H1 (cell line): ENCODE measurements around the gene FOXN4. TPM values are rescaled to one million over a fixed set of nuclear protein-coding genes. Genes with fewer than 3 reads are reported as not detected.

ENCODE experiments used
- CTCF ChIA-PET: fragments of 300-600 bp; sonication (Branson Sonifier 250); formaldehyde crosslinking; loops from one replicate; lab custom pipeline; 2021; ENCODE audit not compliant: partially characterized antibody; lab: Charles Lee
- POLR2A ChIA-PET: fragments of 300-600 bp; sonication (Branson Sonifier 250); formaldehyde crosslinking; loops from one replicate; lab custom pipeline; 2021; ENCODE audit warnings: inconsistent platforms; ENCODE audit not compliant: partially characterized antibody; lab: Charles Lee
- DNase-seq, 2 experiments: peaks; one replicate each; pipeline versions ENCODE4 v3.0.0 to v3.0.0-alpha.2; 2010 to 2022; ENCODE audit warnings: low spot score in 2 of 2, low read depth in 1 of 2, mixed read lengths in 1 of 2
- FAIRE-seq: peaks from 2 replicates; lab custom pipeline; 2011; peaks lifted over from hg19 to GRCh38; lab: Jason Lieb, UNC
- H2AFZ ChIP-seq: 2 replicates; pipeline ENCODE4 v1.8.1; 2012; ENCODE audit warnings: low read length, inconsistent platforms
- H2AK5ac ChIP-seq: 2 replicates; pipeline ENCODE4 v1.6.1; 2013; ENCODE audit warnings: low read depth, low read length
- H2BK120ac ChIP-seq: replicated peaks from 2 replicates; pipeline ENCODE3; 2013; ENCODE audit warnings: low read depth, low read length, inconsistent platforms
- H2BK12ac ChIP-seq: 2 replicates; pipeline ENCODE4 v1.6.1; 2013; ENCODE audit warnings: low read depth, low read length
- H2BK15ac ChIP-seq: 2 replicates; pipeline ENCODE4 v1.6.1; 2013; ENCODE audit warnings: low read length
- H2BK20ac ChIP-seq: 2 replicates; pipeline ENCODE4 v1.6.1; 2013; ENCODE audit warnings: low read length
- H2BK5ac ChIP-seq: 2 replicates; pipeline ENCODE4 v1.6.1; 2013; ENCODE audit warnings: low read depth, low read length
- H3K14ac ChIP-seq: 2 replicates; pipeline ENCODE4 v1.6.1; 2013; ENCODE audit warnings: inconsistent platforms; ENCODE audit not compliant: insufficient read length
- H3K18ac ChIP-seq: 2 replicates; pipeline ENCODE4 v1.6.1; 2013; ENCODE audit warnings: low read length; ENCODE audit errors: extremely low read depth
- H3K23ac ChIP-seq: 2 replicates; pipeline ENCODE4 v1.6.1; 2013; ENCODE audit warnings: inconsistent platforms; ENCODE audit not compliant: insufficient read length
- H3K23me2 ChIP-seq: 2 replicates; pipeline ENCODE4 v1.6.1; 2013; ENCODE audit warnings: low read depth, low read length
- H3K27ac ChIP-seq: 2 replicates; pipeline ENCODE4 v1.6.1; 2011; ENCODE audit warnings: low read depth, low read length, inconsistent platforms
- H3K27me3 ChIP-seq, 4 experiments: replicated peaks in 1 of 4; 1 replicate in 1 of 4; 2 replicates in 3 of 4; pipeline versions ENCODE4 v1.6.1 to v1.8.1; 2011 to 2013; ENCODE audit warnings: low read length in 3 of 4, mild to moderate bottlenecking in 3 of 4, inconsistent platforms in 2 of 4, mixed read lengths in 2 of 4, moderate library complexity in 1 of 4; ENCODE audit not compliant: control insufficient read depth in 3 of 4, insufficient read depth in 3 of 4; ENCODE audit errors: extremely low read depth in 1 of 4
- H3K36me3 ChIP-seq, 4 experiments: 2 replicates each; pipeline versions ENCODE4 v1.6.1 to v1.8.1; 2011 to 2013; ENCODE audit warnings: mild to moderate bottlenecking in 4 of 4, low read length in 3 of 4, moderate library complexity in 2 of 4, control low read depth in 1 of 4, inconsistent platforms in 1 of 4; ENCODE audit not compliant: insufficient read depth in 4 of 4, control insufficient read depth in 2 of 4
- H3K4ac ChIP-seq: replicated peaks from 2 replicates; pipeline ENCODE3; 2013; ENCODE audit warnings: low read length, low read depth, mixed read lengths, inconsistent platforms; ENCODE audit not compliant: insufficient read length
- H3K4me1 ChIP-seq, 4 experiments: replicated peaks in 1 of 4; 1 replicate in 1 of 4; 2 replicates in 3 of 4; pipeline versions ENCODE4 v1.6.1 to v1.8.1; 2011 to 2013; ENCODE audit warnings: low read length in 3 of 4, inconsistent platforms in 2 of 4, mixed read lengths in 1 of 4; ENCODE audit not compliant: insufficient read depth in 4 of 4, control insufficient read depth in 3 of 4
- H3K4me2 ChIP-seq, 2 experiments: 2 replicates each; pipeline versions ENCODE4 v1.6.1 to v1.8.1; 2011 to 2013; ENCODE audit warnings: low read depth in 2 of 2, low read length in 2 of 2, control low read depth in 1 of 2, inconsistent platforms in 1 of 2, mild to moderate bottlenecking in 1 of 2; ENCODE audit not compliant: insufficient read depth in 1 of 2
- H3K4me3 ChIP-seq, 4 experiments: fragments of 200-600, 300-600 bp in 1 of 4; sonication (generic), shearing (Covaris generic), sonication (Bioruptor Twin) in 1 of 4; 2 replicates each; pipeline versions ENCODE4 v1.5.1 to v1.8.1; 2011 to 2016; ENCODE audit warnings: low read length in 4 of 4, low read depth in 3 of 4, control low read depth in 2 of 4, inconsistent platforms in 2 of 4, mild to moderate bottlenecking in 2 of 4, mixed read lengths in 1 of 4, moderate library complexity in 1 of 4; ENCODE audit not compliant: insufficient read depth in 2 of 4; ENCODE audit errors: extremely low read depth in 1 of 4
- H3K56ac ChIP-seq: replicated peaks from 2 replicates; pipeline ENCODE3; 2013; ENCODE audit warnings: low read depth, mild to moderate bottlenecking, mixed read lengths, low read length, inconsistent platforms; ENCODE audit not compliant: insufficient read length
- H3K79me1 ChIP-seq: 2 replicates; pipeline ENCODE4 v1.6.1; 2013; ENCODE audit warnings: low read depth, low read length, control low read depth
- H3K79me2 ChIP-seq, 2 experiments: 2 replicates each; pipeline versions ENCODE4 v1.6.1 to v1.8.1; 2012 to 2013; ENCODE audit warnings: low read length in 2 of 2, mild to moderate bottlenecking in 2 of 2, inconsistent platforms in 1 of 2; ENCODE audit not compliant: insufficient read depth in 2 of 2, control insufficient read depth in 1 of 2
- H3K9ac ChIP-seq, 4 experiments: replicated peaks in 1 of 4; 1 replicate in 1 of 4; 2 replicates in 3 of 4; pipeline versions ENCODE4 v1.6.1 to v1.8.1; 2011 to 2013; ENCODE audit warnings: low read depth in 3 of 4, low read length in 3 of 4, control low read depth in 2 of 4, mild to moderate bottlenecking in 2 of 4, moderate library complexity in 2 of 4, inconsistent platforms in 1 of 4; ENCODE audit errors: extremely low read depth in 1 of 4
- H3K9me3 ChIP-seq, 2 experiments: 2 replicates each; pipeline versions ENCODE4 v1.6.1 to v1.8.1; 2012 to 2013; ENCODE audit warnings: mild to moderate bottlenecking in 2 of 2, moderate library complexity in 2 of 2, control low read depth in 1 of 2, inconsistent platforms in 1 of 2, low read depth in 1 of 2, low read length in 1 of 2, mixed read lengths in 1 of 2; ENCODE audit not compliant: insufficient read depth in 2 of 2
- H4K20me1 ChIP-seq, 2 experiments: replicated peaks in 1 of 2; 2 replicates each; pipeline versions ENCODE3 to v1.8.1; 2011 to 2013; ENCODE audit warnings: inconsistent platforms in 2 of 2, low read length in 2 of 2, mild to moderate bottlenecking in 1 of 2; ENCODE audit not compliant: insufficient read depth in 2 of 2, control insufficient read depth in 1 of 2
- H4K5ac ChIP-seq: 2 replicates; pipeline ENCODE4 v1.6.1; 2013; ENCODE audit warnings: low read length, low read depth, mixed read lengths, inconsistent platforms; ENCODE audit not compliant: insufficient read length
- H4K8ac ChIP-seq: 2 replicates; pipeline ENCODE4 v1.8.0; 2013; ENCODE audit warnings: mild to moderate bottlenecking, moderate library complexity, low read length, inconsistent platforms; ENCODE audit not compliant: insufficient read depth; ENCODE audit errors: extremely low read depth
- H4K91ac ChIP-seq: replicated peaks from 2 replicates; pipeline ENCODE3; 2013; ENCODE audit warnings: low read length, mixed read lengths, inconsistent platforms; ENCODE audit not compliant: insufficient read length
- BACH1 ChIP-seq: IDR thresholded peaks from 2 replicates; pipeline ENCODE4 v1.6.1; 2012; ENCODE audit warnings: low read length, improper control_type of control experiment
- CBX8 ChIP-seq: fragments of 300-800, 300-1000 bp; sonication (generic); IDR thresholded peaks from 2 replicates; pipeline ENCODE4 v1.7.1; 2016; ENCODE audit warnings: low read depth, low read length, borderline replicate concordance
- CEBPB ChIP-seq: IDR thresholded peaks from 2 replicates; pipeline ENCODE4 v1.6.1; 2012; ENCODE audit warnings: low read depth, low read length
- CREB1 ChIP-seq: IDR thresholded peaks from 2 replicates; pipeline ENCODE4 v1.6.1; 2012; ENCODE audit warnings: inconsistent platforms
- HDAC6 ChIP-seq: IDR thresholded peaks from one replicate; pipeline ENCODE4 v1.7.1; 2012; ENCODE audit warnings: low read depth, mild to moderate bottlenecking, inconsistent platforms, low read length, moderate library complexity
- RNF2 ChIP-seq: fragments of 200-900, 300-1000 bp; sonication (generic); IDR thresholded peaks from 2 replicates; pipeline ENCODE4 v1.7.1; 2016; ENCODE audit warnings: borderline replicate concordance, low read depth, mild to moderate bottlenecking, antibody characterized with exemption, low read length; ENCODE audit not compliant: poor library complexity, severe bottlenecking; ENCODE audit errors: missing control alignments
- SP2 ChIP-seq: IDR thresholded peaks from 2 replicates; pipeline ENCODE4 v1.6.1; 2012; ENCODE audit warnings: mild to moderate bottlenecking, low read length, inconsistent platforms
- WGBS, 2 experiments: shearing (Covaris generic) in 1 of 2; methylation state at CpG; one replicate each; pipeline versions ENCODE4 v1.1.6 to v1.1.7; 2013 to 2015; ENCODE audit warnings: low lambda C conversion rate in 2 of 2, mixed read lengths in 2 of 2, inconsistent platforms in 1 of 2, low coverage in 1 of 2, missing lambda C conversion rate in 1 of 2; ENCODE audit not compliant: insufficient replicate concordance in 2 of 2, insufficient coverage in 1 of 2, insufficient read length in 1 of 2; ENCODE audit errors: extremely low coverage in 1 of 2, missing lambda C conversion rate in 1 of 2; 5-methylcytosine and 5-hydroxymethylcytosine counted together
- polyA plus RNA-seq, 7 experiments: library from polyadenylated mRNA; depleted of rRNA in 3 of 7; stranded (reverse) in 5 of 7; unstranded in 2 of 7; fragments of >200 nt in 5 of 7; fragments of 200-250 nt in 2 of 7; gene quantifications; 1 replicate in 5 of 7; 2 replicates in 1 of 7; 4 replicates in 1 of 7; pipeline versions ENCODE4 v1.2.1 to v1.2.3, GENCODE V29; 2011 to 2013; ENCODE audit warnings: missing spikeins in 2 of 7, mixed read lengths in 2 of 7
- total RNA-seq: library from RNA; stranded (reverse); fragmentation: NEBNext Ultra II Directional; extraction: Animal tissue kit (Norgen Biotek cat#: 25700); gene quantifications from 2 replicates; pipeline ENCODE4 v1.2.1, GENCODE V29; 2021

Gene FOXN4
- total and polyA plus RNA-seq, 2 of the 8 experiments (the other 6 are each of a cell fraction or from before 2014, with no cell fraction given), result 0.26 to 0.29 TPM

- Histone ChIP-seq H2AFZ (no peak overlapping the region), H3K4me3 (no peak overlapping the region), H4K20me1 (no peaks in the 10 kb centered on the region), H3K79me1 (no peaks in the 10 kb centered on the region), H3K4me2 (no peak overlapping the region), H3K14ac (no peak overlapping the region), H3K56ac (no peak overlapping the region), H3K79me2 (no peaks in the 10 kb centered on the region), H2BK120ac (no peak overlapping the region), H3K18ac (no peak overlapping the region), H3K9ac (no peak overlapping the region), H3K27me3 (no peaks in the 10 kb centered on the region), H3K4me1 (no peaks in the 10 kb centered on the region), H3K23me2 (no peaks in the 10 kb centered on the region), H2BK12ac (no peak overlapping the region), H3K27ac (no peak overlapping the region), H2BK5ac (no peak overlapping the region), H4K5ac (no peak overlapping the region), H3K9me3 (no peaks in the 10 kb centered on the region), H3K4ac (no peak overlapping the region), H3K36me3 (no peaks in the 10 kb centered on the region), H4K91ac (no peak overlapping the region), H2AK5ac (no peak overlapping the region), H2BK15ac (no peak overlapping the region), H2BK20ac (no peak overlapping the region), H3K23ac (no peak overlapping the region), H4K8ac (no peak overlapping the region)
- ChIA-PET CTCF (interaction anchor here (1.1 to 1.7 kb wide), 2 partner anchors 18 to 77 kb away, joined by 3 to 4 read pairs; no protein-coding TSS in a partner anchor), POLR2A (no interaction called here)
- WGBS, 2 experiments, result 92% methylated on average over 2 of the region's 2 CpGs; no CpG with 5 or more reads in 1 of the 2 experiments
- DNase-seq, result no peak
- no peak for FAIRE-seq
- TF ChIP-seq HDAC6 (no peak), CEBPB (no peak), RNF2 (no peak), BACH1 (no peak), CBX8 (no peak), SP2 (no peak), CREB1 (no peak)
These were observed 47.9 kb upstream of the FOXN4 start for GRCh38 chr12:109357032-109357431.
